TTC549 (cell line): ENCODE data around the gene SWSAP1.
"Not testable (repeated sequence)": the region's sequence is repeated elsewhere in the genome, so short reads cannot be mapped to it uniquely, and the experiment has no call there.

Experiments
- FAIRE-seq: peaks from 2 replicates; lab custom pipeline; 2012; peaks lifted over from hg19 to GRCh38; lab: Jason Lieb, UNC

The SWSAP1 gene

GRCh38 chr19:11379269-11379845, 4.9 kb downstream of the SWSAP1 start:
- FAIRE-seq = not testable (repeated sequence)

DNA sequence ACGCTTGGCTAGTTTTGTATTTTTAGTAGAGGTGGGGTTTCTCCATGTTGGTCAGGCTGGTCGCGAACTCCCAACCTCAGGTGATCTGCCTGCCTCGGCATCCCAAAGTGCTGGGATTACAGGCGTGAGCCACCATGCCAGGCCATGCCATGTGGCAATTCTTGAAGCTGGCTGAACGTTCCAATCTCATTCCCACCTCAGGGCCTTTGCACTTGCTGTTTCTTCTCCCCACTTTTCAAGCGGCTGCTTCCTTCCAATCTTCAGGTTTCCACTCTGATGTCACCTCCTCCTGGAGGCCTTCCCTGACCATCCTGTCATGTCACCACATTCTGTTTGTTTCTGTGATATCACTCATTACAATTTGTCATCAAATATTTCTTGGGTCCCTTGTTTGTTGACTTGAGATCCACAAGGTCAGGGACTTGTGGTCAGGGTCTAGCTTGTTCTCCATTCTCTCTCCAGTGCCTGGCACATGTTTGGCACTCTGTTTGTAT, 5.4 kb downstream of the SWSAP1 start:
- no peak for FAIRE-seq

- peak; percentile 53 for FAIRE-seq
These were observed 6.4 kb downstream of the SWSAP1 start for GRCh38 chr19:11380653-11381537.

- FAIRE-seq = no peak
These were observed 8.6 kb downstream of the SWSAP1 start for GRCh38 chr19:11382898-11383705.

GRCh38 chr19:11383706-11384048, 9.2 kb downstream of the SWSAP1 start:
- no peak for FAIRE-seq

- FAIRE-seq = no peak
These were observed 10.3 kb downstream of the SWSAP1 start for GRCh38 chr19:11384778-11385129.

DNA sequence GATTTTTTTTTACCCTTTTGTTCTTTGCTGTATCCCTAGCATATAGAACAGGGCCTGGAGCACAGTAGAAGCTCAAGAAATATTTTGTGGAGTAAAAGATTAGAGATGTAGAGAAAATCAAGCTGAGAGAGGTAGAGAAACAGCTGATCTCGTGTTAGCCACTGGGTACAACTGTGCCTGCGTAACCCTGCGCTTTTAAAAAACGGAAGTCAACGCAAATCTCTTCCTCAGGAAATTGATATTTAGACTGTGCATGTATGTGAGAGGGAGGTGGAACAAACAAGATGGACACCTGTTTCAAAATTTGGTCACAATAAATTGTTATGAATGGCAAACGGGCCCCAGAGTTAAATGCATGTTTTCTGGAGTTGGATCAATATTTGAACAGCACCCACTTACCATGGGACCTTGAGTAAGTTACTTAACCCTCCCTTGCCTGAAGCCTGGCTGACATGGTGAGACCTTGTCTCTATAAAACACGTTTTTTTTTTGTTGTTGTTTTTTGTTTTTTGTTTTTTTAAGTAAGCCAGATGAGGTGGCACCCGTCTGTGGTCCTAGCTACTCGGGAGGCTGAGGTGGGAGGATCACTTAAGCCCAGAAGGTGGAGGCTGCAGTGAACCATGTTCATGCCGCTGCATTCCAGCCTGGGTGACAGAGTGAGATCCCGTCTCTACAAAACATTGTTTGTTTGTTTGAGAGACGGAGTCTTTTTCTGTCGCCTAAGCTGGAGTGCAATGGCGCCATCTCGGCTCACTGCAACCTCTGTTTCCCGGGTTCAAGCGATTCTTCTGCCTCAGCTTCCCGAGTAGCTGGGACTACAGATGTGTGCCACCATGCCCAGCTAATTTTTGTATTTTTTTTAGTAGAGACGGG, 12.9 kb downstream of the SWSAP1 start:
- FAIRE-seq = no peak

DNA sequence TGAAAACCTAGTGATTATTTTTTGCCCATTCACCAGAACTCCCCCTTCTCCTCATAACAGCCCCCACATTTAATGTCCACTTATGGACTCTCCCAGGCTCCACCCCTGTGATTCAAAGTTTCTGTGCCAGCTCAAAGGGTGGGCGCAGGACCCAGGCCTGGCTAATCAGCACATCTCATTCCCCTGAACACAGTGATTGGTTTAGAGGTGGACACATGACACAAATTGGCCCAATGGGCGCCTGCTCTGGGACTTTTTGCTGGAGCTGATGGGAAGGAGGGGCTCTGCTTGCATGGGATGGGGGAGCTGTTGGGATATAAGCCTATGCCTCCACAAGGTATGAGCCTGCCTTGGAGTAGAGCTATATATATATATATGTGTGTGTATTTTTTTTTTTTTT, 15.9 kb downstream of the SWSAP1 start:
- FAIRE-seq = no peak

GRCh38 chr19:11390933-11391680, 16.6 kb downstream of the SWSAP1 start:
- FAIRE-seq = no peak

- FAIRE-seq = no peak
These were observed 22.7 kb downstream of the SWSAP1 start for GRCh38 chr19:11397089-11397610.

GRCh38 chr19:11399667-11400066, 25.2 kb downstream of the SWSAP1 start:
- FAIRE-seq = no peak

DNA sequence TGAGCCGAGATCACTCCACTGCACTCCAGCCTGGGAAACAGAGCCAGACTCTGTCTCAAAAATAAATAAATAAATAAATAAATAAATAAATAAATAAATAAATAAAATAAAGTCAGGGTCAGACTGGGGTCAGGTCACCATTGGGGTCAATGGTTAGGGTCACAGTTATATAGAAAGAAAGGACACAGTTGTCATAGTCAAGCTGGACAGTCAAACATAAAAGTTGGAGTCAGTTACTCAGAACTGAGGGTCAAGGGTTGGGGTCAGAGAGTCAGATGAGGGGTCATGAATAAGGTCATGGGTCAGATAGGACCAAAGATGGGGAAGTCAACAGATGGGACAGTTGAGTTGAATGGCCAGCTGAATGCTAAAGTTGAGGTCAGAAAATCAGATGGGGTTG, 26.3 kb downstream of the SWSAP1 start:
- no peak for FAIRE-seq

DNA sequence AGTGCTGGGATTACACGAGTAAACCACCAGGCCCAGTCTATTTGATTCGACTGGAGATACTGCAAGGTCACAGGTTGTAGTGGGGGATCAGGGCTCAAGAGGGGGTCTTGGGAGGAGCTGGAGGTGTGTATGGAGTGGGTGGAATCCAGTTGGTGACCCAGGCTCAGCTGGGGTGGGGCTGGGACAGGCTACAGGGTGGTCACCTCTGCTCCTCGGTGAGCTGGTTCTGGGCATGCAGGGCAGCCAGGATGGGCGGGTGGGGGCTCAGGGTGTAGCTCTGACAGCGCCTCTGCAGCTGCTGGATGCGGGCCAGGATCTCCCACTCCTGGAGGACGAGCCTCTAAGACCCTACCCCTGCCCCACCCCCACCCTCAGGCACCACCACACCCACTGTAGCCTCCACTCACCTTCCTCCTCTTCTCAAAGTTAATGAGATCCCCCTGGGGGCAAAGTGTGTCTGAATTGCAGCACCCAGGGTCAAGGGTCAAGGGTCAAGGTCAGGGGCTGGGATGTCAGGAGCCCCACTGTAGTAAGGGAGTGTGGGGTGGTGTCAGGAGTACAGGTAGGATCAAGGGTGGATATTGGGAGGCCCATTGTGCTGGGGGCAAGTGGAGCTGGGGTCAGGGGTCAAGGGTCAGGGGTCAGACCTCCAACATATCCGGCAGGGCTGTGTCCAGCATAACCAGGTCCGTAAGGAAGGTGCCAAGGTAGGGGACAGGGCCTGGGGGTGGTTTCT, 27.5 kb downstream of the SWSAP1 start:
- FAIRE-seq = no peak

GRCh38 chr19:11404588-11405222, 30.2 kb downstream of the SWSAP1 start:
- no peak for FAIRE-seq

- no peak for FAIRE-seq
These were observed 31.6 kb downstream of the SWSAP1 start for GRCh38 chr19:11405846-11406643.

DNA sequence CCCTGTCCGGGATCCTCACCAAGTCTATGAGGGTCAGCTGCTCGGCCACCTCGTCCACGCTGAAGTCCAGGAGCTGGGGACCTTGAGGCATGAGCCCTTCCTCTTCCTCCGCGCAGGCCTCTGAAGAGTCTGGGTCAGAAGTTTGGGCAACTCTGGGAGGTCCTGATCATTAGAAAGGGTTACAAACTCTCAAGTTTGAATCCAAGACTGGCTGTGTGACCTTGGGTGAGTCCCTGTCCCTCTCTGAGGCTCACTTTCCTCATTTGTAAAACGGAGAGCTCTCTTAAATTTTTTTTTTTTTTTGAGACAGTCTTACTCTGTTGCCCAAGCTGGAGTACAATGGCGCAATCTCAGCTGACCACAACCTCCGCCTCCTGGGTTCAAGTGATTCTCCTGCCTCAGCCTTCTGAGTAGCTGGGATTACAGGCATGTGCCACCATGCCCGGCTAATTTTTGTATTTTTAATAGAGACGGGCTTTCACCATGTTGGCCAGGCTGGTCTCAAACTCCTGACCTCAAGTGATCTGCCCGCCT, 32.3 kb downstream of the SWSAP1 start:
- not testable (repeated sequence) for FAIRE-seq

- no peak for FAIRE-seq
These were observed 34.1 kb downstream of the SWSAP1 start for GRCh38 chr19:11408591-11408990.

GRCh38 chr19:11410682-11411081, 36.2 kb downstream of the SWSAP1 start:
- FAIRE-seq = no peak

GRCh38 chr19:11414544-11414943, 40.1 kb downstream of the SWSAP1 start:
- FAIRE-seq = no peak
